Activated CD8-positive, alpha-beta memory T cell treated with anti-CD3 and anti-CD28 coated beads, Interleukin-2, amount 50 U/mL, for 4 hours (primary cell): ENCODE results near the gene TSSK2.
"Not testable (repeated sequence)": the region's sequence is repeated elsewhere in the genome, so short reads cannot be mapped to it uniquely, and the experiment has no call there.

Source experiments
- DNase-seq: peaks from one replicate; pipeline ENCODE4 v3.0.0-alpha.2; 2020

Gene TSSK2

DNA sequence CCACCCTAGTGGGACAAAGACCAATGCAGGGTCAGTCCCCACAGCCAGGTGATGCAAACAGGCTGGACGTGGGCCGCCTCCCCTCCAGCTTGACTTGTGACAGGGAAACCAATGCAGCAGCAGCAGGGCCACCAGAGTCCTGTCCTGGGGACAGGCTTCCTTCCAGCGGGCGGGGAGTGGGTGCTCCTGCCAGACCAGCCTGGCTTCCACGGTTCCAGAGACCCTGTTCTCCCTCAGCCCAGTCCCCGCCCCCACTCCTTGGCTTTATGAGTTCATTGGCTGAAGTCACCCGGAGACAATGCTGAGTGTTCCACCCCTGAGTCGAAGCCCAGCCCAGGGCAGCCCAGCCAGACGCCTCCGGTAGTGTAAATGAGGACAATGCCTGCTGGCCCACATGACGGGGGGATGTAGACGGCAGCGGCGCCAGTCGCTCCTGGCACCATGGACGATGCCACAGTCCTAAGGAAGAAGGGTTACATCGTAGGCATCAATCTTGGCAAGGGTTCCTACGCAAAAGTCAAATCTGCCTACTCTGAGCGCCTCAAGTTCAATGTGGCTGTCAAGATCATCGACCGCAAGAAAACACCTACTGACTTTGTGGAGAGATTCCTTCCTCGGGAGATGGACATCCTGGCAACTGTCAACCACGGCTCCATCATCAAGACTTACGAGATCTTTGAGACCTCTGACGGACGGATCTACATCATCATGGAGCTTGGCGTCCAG is at the start of gene TSSK2:
Gene TSSK2, plus strand, starts transcription at position 350 of the 726 bp plus-strand sequence. Its CDS starts 92 bp downstream, at position 442.
- DNase-seq = no peak

- DNase-seq = no peak
Measured at GRCh38 chr22:19081351-19081750, 49.8 kb upstream of the TSSK2 start.

DNA sequence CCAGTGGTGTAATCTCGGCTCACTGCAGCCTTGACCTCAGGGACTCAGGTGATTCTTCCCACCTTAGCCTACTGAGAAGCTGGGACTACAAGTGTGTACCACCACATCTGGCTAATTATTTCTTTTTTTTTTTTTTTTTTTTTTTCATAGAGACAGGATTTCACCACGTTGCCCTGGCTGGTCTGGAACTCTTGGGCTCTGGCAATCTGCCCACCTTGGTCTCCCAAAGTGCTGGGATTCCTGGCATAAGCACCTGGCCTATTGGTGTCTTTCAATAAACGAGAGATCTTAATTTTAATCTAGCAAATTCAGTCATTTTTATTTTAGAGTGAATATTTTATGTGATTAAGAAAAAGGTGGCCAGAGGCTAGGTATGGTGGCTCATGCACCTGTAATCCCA is 49.0 kb upstream of the TSSK2 start:
- DNase-seq = no peak

DNA sequence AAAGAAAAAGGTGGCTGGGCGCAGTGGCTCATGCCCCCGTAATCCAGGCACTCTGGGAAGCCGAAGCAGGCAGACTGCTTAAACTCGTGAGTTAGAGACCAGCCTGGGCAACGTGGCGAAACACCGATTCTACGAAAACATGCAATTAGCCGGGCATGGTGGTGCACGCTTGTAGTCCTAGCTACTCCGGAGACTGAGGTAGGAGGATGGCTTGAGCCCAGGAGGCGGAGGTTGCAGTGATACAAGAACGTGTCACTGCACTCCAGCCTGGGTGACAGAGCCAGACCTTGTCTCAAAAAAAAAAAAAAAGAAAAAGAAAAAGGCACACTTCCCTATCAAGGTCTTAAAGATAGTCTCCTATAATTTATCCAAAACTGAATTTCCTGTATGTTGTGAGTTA is 48.3 kb upstream of the TSSK2 start:
- no peak for DNase-seq

GRCh38 chr22:19084126-19084525 is 47.0 kb upstream of the TSSK2 start:
- DNase-seq = not testable (repeated sequence)

GRCh38 chr22:19084586-19084985 is 46.5 kb upstream of the TSSK2 start:
- not testable (repeated sequence) for DNase-seq

DNA sequence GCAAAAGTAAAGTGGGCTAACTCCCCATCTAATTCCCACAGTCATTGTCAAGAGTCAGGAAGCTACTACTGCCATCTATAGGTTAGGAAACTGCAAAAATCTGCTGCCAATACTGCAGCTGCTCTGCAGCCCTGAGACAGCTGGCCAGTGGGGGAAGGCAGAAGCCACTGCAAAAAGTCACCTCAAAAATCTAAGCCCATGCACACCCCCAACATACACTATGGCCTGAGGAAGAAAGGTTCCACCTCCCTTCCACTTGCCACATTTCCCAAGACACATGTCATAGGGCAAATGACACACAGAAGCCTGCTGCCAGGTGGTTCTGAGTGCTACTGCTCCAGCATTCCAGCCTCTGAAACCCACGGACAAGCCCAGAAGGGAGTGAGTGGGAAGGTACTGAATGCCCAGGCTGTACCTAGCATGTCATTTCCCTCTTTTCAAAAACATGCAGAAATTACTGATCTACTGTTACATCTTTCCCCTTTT is 45.8 kb upstream of the TSSK2 start:
- no peak for DNase-seq

DNA sequence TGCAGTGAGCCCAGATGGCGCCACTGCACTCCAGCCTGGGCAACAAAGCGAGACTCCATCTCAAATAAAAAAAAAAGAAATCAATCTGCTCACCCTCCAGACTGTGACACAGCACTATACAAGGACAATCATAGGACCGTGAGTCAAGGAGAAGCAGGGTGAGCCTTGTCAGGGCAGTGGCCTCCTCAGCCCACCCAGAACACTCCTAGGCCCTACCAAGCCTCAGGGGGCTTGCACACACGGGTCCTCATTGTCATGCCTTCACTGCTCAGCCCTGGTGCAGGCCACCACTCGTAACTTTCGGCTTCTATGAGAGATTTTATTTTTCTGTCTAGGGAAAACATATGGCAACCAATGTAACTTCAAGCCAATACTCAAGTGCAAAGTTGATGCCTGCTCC is 44.7 kb upstream of the TSSK2 start:
- DNase-seq = no peak

DNA sequence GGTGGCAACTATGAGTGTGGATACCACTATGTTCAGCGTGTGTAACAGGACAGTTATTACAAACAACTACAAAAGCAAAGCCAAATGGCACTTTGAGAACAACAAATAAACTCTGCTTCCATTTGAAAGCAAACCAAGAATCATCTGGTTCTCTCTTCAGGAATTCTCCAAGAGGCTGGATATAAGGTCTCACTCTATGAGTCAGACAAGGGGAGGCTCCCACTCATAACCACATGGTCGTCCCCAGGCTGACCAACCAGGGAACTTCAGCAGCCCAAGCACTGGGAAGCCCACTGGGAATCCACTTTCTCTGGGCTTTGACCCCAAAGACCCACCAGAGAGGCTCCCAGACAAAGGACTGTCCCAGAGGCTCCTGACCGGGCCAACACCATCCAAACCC is 44.2 kb upstream of the TSSK2 start:
- no peak for DNase-seq

DNA sequence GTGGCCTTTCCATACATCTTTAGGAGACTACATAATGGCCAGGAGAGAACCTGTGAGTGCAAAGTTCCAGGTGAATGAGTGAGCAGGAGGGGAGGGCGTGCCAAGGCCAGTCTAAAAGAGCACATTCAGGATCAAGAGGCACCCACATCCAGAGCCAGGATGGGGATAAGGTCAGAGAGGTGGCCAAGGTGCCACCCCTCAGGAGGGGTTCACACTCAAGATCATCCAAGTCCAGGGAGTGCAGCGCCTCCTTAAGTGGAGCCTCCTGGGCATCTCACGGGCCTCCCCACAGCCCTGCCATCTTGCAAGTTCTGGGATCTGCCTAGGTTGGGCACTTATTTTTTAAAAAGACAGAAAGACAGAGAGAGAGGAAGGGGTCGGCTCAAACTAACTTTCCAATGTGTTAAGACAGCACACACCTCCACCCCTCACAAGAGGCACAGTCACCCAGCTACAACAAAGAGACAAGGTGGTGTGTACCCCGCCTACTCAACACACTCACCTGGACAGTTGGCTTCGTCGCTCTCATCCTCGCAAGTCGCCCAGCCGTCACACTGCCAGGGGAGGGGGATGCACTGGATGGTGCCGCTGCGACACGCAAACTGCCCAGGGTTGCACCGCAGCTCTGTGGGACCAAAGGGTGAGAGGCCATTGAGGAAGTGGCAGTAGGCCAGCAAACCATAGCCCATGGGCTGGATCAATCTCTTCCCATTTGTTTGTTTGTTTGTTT is 42.1 kb upstream of the TSSK2 start:
- DNase-seq = no peak

DNA sequence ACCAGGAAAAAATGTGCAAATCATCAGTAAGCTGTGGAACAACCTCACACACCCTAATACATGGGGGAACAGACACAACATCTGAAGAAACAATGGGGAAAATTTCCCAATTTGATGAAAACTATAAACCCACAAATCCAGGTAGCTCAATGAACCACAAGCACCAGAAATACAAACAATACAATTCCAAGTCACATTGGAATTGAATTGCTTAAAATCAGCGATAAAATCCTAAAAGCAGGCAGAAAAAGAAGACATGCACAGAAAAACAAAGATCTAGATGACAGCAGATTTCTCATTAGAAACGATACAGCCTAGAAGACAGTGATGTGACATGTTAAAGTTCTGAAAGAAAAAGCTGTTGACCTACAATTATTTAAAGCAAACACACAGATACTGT is 40.9 kb upstream of the TSSK2 start:
- DNase-seq = no peak

DNA sequence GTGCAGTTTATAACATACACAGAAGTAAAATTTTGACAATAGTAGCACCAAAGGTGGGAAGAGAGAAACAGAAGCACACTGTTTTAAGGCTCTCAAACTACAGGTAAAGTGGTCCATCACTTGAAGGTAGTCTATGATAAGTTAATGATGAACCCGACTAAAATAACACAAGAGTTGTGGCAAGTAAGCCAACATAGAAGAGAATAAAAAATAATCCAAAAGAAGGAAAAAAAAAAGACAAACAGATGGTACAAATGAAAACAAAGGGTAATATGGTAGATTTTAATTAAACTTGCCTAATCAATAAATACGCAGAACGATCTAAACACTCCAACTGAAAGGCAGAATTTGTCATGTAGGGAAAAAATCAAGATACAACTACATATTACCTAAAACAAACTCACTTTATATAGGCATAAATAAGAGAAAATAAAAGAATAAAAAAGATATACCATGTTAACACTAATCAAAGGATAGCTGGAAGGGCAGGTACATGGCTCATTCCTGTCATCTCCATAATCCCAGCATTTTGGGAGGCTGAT is 40.5 kb upstream of the TSSK2 start:
- DNase-seq = no peak

DNA sequence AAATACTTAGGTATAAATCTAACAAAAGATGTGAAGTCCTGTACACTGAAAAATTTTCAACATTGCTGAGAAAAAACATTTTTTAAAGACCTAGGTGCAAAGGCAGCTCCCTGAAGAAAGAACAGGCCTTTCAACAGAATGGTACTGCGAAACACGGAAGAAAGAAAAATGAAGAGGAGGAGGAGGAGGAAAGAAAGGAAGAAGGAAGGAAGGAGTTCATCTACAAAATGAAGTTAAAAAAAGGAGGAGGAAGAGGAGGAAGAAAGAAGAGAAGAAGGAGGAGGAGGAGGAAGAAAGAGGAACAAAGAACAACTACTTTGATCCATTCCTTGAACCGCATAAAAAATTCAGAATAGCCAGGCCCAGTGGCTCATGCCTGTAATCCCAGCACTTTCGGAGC is 38.4 kb upstream of the TSSK2 start:
- no peak for DNase-seq

- DNase-seq = no peak
Measured at GRCh38 chr22:19094393-19094997, 36.6 kb upstream of the TSSK2 start.

DNA sequence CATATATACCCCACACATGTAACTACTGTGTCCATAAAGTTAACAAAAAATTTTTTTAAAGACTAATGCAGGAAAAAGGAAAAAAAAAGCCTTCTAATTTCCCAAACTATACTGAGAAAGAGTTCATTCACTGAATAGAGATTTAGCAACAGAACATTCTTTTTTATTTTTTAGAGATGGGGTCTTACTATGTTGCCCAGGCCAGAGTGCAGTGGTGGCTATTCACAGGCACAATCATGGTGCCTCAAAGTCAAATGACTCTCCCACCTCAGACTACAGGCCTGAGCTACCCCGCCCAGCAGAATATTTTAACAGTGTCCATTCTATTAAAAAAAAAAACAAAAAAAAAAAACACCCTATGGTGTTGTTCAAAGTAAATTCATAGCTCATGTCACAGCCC is 34.6 kb upstream of the TSSK2 start:
- DNase-seq = no peak

- no peak for DNase-seq
Measured at GRCh38 chr22:19097518-19097917, 33.6 kb upstream of the TSSK2 start.

DNA sequence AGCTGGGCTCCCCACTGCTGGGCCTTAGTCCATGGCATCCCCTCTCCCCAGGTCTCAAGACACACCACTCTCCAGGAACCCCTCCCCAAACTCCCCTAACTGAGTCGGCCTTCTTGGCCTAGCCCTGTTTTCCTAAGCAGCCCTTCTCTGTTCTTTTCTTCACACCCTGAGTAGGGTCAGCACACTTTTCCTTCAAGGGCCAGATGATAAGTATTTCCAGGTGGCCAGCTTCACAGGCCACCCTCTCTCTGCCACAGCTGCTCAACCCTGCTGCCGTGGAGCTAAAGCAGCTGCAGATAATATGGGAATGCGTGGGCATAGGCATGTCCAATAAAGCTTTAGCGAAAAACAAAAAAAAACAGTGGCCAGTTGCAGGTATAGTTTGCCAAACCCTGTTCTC is 33.0 kb upstream of the TSSK2 start:
- DNase-seq = no peak

DNA sequence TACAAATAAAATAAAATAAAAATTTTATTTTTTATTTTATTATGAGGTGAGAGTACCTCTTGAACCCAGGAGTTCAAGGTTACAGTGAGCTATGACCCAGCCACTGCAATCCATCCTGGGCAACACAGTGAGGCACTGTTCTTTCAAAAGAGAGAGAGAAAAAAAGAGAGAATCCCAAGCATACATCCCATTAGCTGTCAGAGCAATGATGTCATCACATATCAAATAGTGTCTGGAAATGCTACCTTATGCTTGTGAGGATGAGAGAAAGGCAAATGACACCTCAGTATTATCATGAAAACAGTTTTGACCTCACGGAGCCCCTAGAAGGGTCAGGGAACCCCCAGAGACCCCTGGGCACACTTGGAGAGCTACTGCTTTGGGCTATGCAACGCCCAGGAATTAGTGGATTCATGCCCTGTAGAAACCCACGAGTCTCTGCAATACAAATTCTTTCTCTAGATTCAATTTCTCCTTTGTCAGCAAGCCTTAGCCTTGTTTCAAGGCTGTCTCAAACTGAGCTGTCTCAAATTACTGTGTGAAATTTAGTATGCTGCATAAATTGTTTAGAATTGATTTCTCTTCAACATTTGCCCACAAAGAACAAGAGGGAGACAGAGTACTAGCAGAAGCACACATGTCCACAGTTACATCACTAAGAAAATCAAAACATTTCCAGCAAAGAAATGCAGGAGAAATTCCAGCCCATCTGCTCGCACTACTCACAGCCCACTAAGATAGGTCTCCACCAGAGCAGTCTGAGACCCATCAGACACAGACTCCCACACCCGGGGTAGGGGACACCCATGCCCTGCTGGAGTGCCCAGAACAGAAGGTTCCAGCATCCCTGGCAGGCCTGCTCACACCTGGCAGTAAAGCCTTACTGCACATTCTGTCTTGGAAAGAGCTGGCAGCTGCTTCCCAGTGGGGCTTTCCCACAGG is 27.0 kb upstream of the TSSK2 start:
- no peak for DNase-seq

- DNase-seq = no peak
Measured at GRCh38 chr22:19105456-19105855, 25.7 kb upstream of the TSSK2 start.

GRCh38 chr22:19105867-19106802 is 25.0 kb upstream of the TSSK2 start:
- peak; percentile 53 for DNase-seq
